Gastrocnemius medialis (tissue), 4 donors: ENCODE measurements around the gene ADAMTS10.

Experiments used
- CTCF ChIP-seq, 5 experiments: fragments of 450-650 bp in 3 of 5; fragments of 200-600 bp in 2 of 5; sonication (generic) in 2 of 5; IDR thresholded peaks in 4 of 5; conservative IDR thresholded peaks in 1 of 5; 1 replicate in 4 of 5; 2 replicates in 1 of 5; pipeline ENCODE4 v1.5.1; 2016 to 2019; ENCODE audit warnings: antibody characterized with exemption in 5 of 5, mild to moderate bottlenecking in 3 of 5, moderate library complexity in 3 of 5
- POLR2A ChIP-seq, 2 donors: fragments of 450-650 bp; IDR thresholded peaks; one replicate each; pipeline ENCODE4 v1.6.1; 2017; ENCODE audit warnings: antibody characterized with exemption in 2 of 2, mild to moderate bottlenecking in 2 of 2, moderate library complexity in 2 of 2

GRCh38 chr19:8544168-8544567 lies 66.3 kb downstream of the ADAMTS10 start:
- no peak for TF ChIP-seq CTCF (IDR thresholded peaks at IDR 0.05 in 4 of 5, conservative IDR thresholded peaks at IDR 0.05 in 1 of 5)
- TF ChIP-seq POLR2A (IDR thresholded peaks at IDR 0.05) = no peak
